ENCODE measurements around the gene EFHC1.

Gene EFHC1

DNA sequence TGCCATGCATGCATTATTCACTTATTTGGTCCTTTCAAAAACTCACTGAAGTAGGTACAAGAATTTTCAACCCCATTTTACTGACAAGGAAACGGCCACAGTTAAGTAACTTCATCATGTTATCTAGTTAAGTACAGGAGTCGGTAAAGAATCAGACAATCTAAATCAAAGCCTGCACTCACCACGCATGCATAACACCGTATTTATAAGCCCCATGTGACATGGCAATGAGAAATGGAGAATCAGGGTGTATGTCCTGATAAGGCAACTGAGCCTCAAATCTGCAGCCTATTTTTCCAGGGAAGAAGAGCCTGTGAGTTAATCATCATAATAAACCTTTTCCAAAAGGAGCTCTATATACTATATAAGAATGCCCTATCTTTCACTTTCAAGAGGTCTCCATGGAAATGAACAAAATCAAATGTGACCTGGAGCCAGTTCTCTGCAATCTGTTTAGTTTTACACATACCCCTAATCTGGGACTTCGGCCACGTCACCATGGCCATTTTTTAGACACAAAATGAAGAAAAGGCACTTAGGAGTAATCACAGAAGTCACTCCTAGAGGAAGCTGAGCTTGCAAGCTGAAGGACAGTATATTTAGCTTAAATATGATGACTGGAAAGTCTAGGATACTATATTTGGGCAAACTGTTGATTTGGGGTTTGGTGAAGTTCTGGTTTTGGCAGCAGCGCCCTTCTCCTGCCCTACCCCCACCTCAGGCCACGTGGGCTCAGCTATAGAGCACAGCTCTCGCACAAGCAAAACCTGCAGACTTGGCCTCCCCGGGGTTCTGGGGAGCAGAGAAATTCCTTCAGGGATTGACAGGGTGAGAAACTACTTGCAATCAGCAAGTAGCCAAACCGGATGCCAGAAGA, 137.5 kb downstream of the EFHC1 start:
- TF ChIP-seq, protein P1, sequence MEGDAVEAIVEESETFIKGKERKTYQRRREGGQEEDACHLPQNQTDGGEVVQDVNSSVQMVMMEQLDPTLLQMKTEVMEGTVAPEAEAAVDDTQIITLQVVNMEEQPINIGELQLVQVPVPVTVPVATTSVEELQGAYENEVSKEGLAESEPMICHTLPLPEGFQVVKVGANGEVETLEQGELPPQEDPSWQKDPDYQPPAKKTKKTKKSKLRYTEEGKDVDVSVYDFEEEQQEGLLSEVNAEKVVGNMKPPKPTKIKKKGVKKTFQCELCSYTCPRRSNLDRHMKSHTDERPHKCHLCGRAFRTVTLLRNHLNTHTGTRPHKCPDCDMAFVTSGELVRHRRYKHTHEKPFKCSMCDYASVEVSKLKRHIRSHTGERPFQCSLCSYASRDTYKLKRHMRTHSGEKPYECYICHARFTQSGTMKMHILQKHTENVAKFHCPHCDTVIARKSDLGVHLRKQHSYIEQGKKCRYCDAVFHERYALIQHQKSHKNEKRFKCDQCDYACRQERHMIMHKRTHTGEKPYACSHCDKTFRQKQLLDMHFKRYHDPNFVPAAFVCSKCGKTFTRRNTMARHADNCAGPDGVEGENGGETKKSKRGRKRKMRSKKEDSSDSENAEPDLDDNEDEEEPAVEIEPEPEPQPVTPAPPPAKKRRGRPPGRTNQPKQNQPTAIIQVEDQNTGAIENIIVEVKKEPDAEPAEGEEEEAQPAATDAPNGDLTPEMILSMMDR (IDR thresholded peaks at IDR 0.05; ENCODE audit: low read depth, low read length, missing control alignments), result no peak
- H3K4me3 ChIP-seq (ENCODE audit: low read depth, low read length), result no peak overlapping the region
- DNase-seq (ENCODE audit: low read depth), result no peak
- in situ Hi-C loops (cut with HindIII; ENCODE audit: low sequenced_read_pairs), result no loop called here

DNA sequence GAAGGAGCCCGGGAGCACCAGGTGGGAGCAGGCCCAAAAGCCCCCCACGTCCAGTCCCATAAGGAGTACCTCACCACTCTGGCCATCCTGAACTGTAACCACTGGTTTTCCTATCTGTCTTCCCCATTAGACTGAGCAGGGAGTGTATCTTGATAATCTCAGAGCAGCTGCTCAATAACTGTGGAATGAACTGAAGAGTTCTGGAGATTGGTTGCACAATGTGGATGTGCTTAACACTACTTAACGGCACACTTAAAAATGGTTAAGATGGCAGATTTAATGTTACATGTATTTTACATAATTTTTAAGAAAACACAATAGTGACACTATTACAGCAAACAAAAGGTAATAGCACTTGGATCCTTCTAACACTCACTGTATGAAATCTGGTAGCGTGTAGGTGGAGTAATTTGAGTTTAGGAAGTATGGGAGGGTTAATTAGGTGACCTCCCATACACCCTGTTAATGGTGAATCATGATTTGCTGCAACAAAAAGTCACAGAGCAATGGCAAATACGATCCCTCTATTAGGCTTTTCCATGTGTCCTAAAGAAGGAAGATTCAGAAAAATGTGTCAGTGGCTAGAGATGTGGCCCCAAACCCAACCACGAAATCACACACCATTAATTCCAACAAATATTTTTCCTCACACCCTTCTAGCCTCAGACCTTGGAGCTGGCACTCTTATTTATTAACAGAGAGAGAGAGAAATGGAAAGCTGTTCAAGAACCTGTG, 138.3 kb downstream of the EFHC1 start:
- TF ChIP-seq, protein P1 (IDR thresholded peaks at IDR 0.05; ENCODE audit: low read depth, low read length, missing control alignments), result no peak
- no peak for DNase-seq (ENCODE audit: low read depth)
- in situ Hi-C loops (cut with HindIII; ENCODE audit: low sequenced_read_pairs), result no loop called here
- H3K4me3 ChIP-seq (ENCODE audit: low read depth, low read length), result no peak overlapping the region

DNA sequence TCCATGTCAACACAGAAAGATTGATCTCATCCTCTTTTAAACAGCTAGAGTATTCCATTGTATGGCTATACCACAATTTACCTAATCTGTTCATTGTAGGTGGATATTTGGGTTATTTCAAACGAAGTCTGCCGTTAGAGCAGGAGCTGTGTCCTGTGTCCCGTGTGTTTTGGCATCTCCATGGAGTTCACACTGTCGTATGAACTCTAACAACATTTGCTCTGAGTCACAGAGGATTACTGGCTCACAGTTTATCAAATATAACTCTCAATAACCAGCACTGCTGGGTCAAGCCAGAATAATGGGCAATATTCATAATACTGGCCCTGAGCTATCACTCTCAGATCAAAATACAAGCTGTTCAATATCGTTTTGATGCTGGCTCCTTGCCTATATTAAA, 140.3 kb downstream of the EFHC1 start:
- in situ Hi-C loops (cut with HindIII; ENCODE audit: low sequenced_read_pairs), result no loop called here
- TF ChIP-seq, protein P1 (IDR thresholded peaks at IDR 0.05; ENCODE audit: low read depth, low read length, missing control alignments), result no peak
- H3K4me3 ChIP-seq (ENCODE audit: low read depth, low read length), result no peak overlapping the region
- DNase-seq (ENCODE audit: low read depth), result no peak

DNA sequence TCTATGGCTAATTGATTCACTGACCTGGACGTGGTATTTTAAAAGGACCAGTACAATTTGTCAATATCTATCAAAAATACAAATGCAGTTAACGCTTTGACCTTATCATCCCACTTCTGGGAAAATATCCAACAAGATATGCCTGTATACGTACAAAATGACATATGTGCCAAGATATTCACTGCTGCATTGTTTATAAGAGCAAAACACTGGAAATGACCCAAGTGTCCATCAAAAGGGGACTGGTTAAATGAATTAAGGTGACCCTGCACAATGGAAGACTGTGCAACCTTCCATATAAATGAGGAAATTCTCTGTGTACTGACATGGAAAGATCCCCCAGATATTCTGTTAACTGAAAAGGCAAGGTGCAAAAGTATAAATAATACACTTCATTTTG, 142.8 kb downstream of the EFHC1 start:
- in situ Hi-C loops (cut with HindIII; ENCODE audit: low sequenced_read_pairs), result no loop called here
- no peak for DNase-seq (ENCODE audit: low read depth)
- TF ChIP-seq, protein P1 (IDR thresholded peaks at IDR 0.05; ENCODE audit: low read depth, low read length, missing control alignments), result no peak
- no peak overlapping the region for H3K4me3 ChIP-seq (ENCODE audit: low read depth, low read length)

DNA sequence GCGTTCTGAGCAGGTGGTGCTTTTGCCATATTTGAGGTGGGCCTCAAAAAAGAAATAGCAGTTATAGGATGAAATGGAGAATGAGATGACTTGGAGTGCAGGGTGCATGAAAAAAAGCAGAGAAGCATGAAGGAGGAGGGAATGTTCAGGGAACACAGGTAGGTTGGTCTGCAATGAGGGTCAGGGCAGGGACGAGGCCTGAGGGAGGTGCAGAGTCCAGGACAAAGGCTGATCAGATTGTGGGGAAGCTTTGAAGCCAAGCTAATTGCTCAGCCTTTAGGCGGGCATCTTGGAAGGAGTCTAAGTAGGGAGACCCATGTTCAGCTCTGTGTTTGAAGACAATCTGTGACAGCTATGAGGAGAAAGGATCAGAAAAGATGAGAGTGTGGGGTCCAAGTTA, 144.7 kb downstream of the EFHC1 start:
- TF ChIP-seq, protein P1 (IDR thresholded peaks at IDR 0.05; ENCODE audit: low read depth, low read length, missing control alignments), result no peak
- no peak overlapping the region for H3K4me3 ChIP-seq (ENCODE audit: low read depth, low read length)
- DNase-seq (ENCODE audit: low read depth), result no peak

DNA sequence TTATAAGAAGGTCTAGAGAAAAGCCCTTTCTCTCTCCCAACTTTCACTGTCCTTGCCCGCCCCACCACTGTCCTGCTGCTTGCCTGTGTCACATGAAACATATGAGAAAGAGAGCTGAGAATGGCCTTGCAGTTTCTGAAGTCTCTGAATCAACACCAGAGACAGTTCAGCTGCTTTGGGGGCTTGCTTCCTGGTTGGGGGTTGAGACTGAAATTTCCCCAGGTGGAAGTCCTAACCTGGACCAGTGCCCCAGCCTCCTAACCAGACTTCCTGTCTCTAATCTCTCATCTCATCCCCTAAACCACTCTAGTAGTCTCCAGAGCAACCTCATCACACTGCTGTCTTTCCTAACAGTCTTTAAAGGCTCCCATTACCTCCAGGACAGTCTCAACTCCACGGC, 146.1 kb downstream of the EFHC1 start:
- H3K4me3 ChIP-seq (ENCODE audit: low read depth, low read length), result no peak overlapping the region
- DNase-seq (ENCODE audit: low read depth), result no peak
- in situ Hi-C loops (cut with HindIII; ENCODE audit: low sequenced_read_pairs), result no loop called here
- TF ChIP-seq, protein P1 (IDR thresholded peaks at IDR 0.05; ENCODE audit: low read depth, low read length, missing control alignments), result no peak

More for the DNA sequence above, 144.7 kb downstream of the EFHC1 start:
- in situ Hi-C loops (cut with HindIII; ENCODE audit: low sequenced_read_pairs), result no loop called here
